ENCODE measurements around the gene FAM83C.
"Not testable (repeated sequence)": the region's sequence is repeated elsewhere in the genome, so short reads cannot be mapped to it uniquely, and the experiment has no call there.

FAM83C gene

GRCh38 chr20:35318502-35319157 is 26.4 kb upstream of the FAM83C start:
- DNase-seq (ENCODE audit: low read depth, low spot score), result no peak

GRCh38 chr20:35317416-35318210 is 25.4 kb upstream of the FAM83C start:
- no peak for DNase-seq (ENCODE audit: low read depth, low spot score)

GRCh38 chr20:35316086-35316485 is 23.9 kb upstream of the FAM83C start:
- no peak for DNase-seq (ENCODE audit: low read depth, low spot score)

- not testable (repeated sequence) for DNase-seq (ENCODE audit: low read depth, low spot score)
Observed at GRCh38 chr20:35315632-35316020, 23.4 kb upstream of the FAM83C start.

- DNase-seq (ENCODE audit: low read depth, low spot score), result no peak
Observed at GRCh38 chr20:35314816-35315631, 22.8 kb upstream of the FAM83C start.

GRCh38 chr20:35312318-35312717 is 20.1 kb upstream of the FAM83C start:
- DNase-seq (ENCODE audit: low read depth, low spot score), result no peak

- DNase-seq (ENCODE audit: low read depth, low spot score), result no peak
Observed at GRCh38 chr20:35311822-35312221, 19.6 kb upstream of the FAM83C start.

- no peak for DNase-seq (ENCODE audit: low read depth, low spot score)
Observed at GRCh38 chr20:35311409-35311808, 19.2 kb upstream of the FAM83C start.

- no peak for DNase-seq (ENCODE audit: low read depth, low spot score)
Observed at GRCh38 chr20:35307666-35308653, 15.7 kb upstream of the FAM83C start.

- no peak for DNase-seq (ENCODE audit: low read depth, low spot score)
Observed at GRCh38 chr20:35306931-35307517, 14.8 kb upstream of the FAM83C start.

GRCh38 chr20:35305682-35306556 is 13.7 kb upstream of the FAM83C start:
- DNase-seq (ENCODE audit: low read depth, low spot score), result no peak

- DNase-seq (ENCODE audit: low read depth, low spot score), result no peak
Observed at GRCh38 chr20:35304956-35305355, 12.7 kb upstream of the FAM83C start.

- DNase-seq (ENCODE audit: low read depth, low spot score), result peak; percentile 87
Observed at GRCh38 chr20:35303735-35304491, 11.7 kb upstream of the FAM83C start.

- no peak for DNase-seq (ENCODE audit: low read depth, low spot score)
Observed at GRCh38 chr20:35303382-35303734, 11.1 kb upstream of the FAM83C start.

GRCh38 chr20:35302421-35303335 is 10.5 kb upstream of the FAM83C start:
- no peak for DNase-seq (ENCODE audit: low read depth, low spot score)

- no peak for DNase-seq (ENCODE audit: low read depth, low spot score)
Observed at GRCh38 chr20:35301426-35301825, 9.2 kb upstream of the FAM83C start.

GRCh38 chr20:35300469-35301262 is 8.4 kb upstream of the FAM83C start:
- no peak for DNase-seq (ENCODE audit: low read depth, low spot score)

Measured in iPS DF 19.7 (cell line).